ENCODE data around the gene TMEM132C. TPM values are rescaled to one million over a fixed set of nuclear protein-coding genes. Genes with fewer than 3 reads are reported as not detected.

The TMEM132C gene
- total and polyA plus RNA-seq, 2 donors (not counting 3 experiments of a cell fraction or from before 2014, with no cell fraction given) = not detected

DNA sequence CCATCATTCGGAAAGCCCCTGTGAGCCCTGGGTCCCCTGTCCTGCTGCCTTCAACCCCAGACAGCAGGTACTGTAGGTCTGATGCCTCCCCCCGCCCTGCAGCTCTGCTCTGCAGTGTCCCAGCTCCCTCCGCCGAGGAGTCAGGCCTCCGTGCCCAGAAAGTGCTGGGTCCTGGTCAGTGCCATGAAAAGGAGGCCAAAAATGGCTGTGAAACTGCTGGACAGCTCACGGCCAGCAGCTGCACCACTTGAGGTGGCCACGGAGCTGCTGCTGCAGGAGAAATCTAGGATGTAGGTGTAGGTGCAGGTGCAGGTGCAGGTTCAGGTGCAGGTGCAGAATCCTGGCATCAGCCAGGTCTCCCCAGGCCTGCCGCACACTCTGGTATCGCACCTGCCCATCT, 360.7 kb downstream of the TMEM132C start:
- CTCF ChIA-PET = no interaction called here
- Histone ChIP-seq H3K9me1 (replicated peaks; ENCODE audit: control insufficient read depth, extremely low read depth, insufficient read depth, low read length) (no peaks in the 10 kb centered on the region), H3K9me3 (replicated peaks; ENCODE audit: control insufficient read depth, insufficient read depth, low read length) (no peaks in the 10 kb centered on the region), H3K4me1 (ENCODE audit: control insufficient read depth, extremely low read depth, insufficient read depth, low read length) (no peaks in the 10 kb centered on the region), H3K4me2 (ENCODE audit: insufficient read depth, low read length) (no peak overlapping the region), H3K27ac (ENCODE audit: insufficient read depth, low read depth, low read length) (no peak overlapping the region), H4K20me1 (replicated peaks; ENCODE audit: control insufficient read depth, extremely low read depth, insufficient read depth, low read length) (no peaks in the 10 kb centered on the region), H3K9ac (replicated peaks; ENCODE audit: extremely low read depth, insufficient read depth, low read length) (no peak overlapping the region), H3K27me3 (ENCODE audit: control insufficient read depth in 2 of 2, insufficient read depth in 2 of 2, low read length in 2 of 2) (no peaks in the 10 kb centered on the region), H3K4me3 (replicated peaks in 1 of 3; ENCODE audit: insufficient read depth in 1 of 3, low read depth in 1 of 3, low read length in 3 of 3) (no peak overlapping the region), H3K79me2 (ENCODE audit: control insufficient read depth, insufficient read depth, low read length) (no peaks in the 10 kb centered on the region), H2AFZ (ENCODE audit: low read depth, low read length) (no peak overlapping the region), H3K36me3 (ENCODE audit: control insufficient read depth in 2 of 2, extremely low read depth in 1 of 2, insufficient read depth in 2 of 2, low read length in 2 of 2) (no peaks in the 10 kb centered on the region)
- no peak for FAIRE-seq
- no peak for DNase-seq (ENCODE audit: low read depth, low spot score)
- POLR2A ChIA-PET = no interaction called here
- dilution Hi-C loops (cut with MboI; ENCODE audit: extremely low pct_ligation_motif_present, low sequenced_read_pairs) = no loop called here
- TF ChIP-seq MYC (IDR thresholded peaks at IDR 0.05; ENCODE audit: low read depth, low read length) = no peak
- TF ChIP-seq GATA2 (IDR thresholded peaks at IDR 0.05; ENCODE audit: insufficient read depth, insufficient read length, low read depth, low read length) = no peak
- no peak for TF ChIP-seq POLR2A (IDR thresholded peaks at IDR 0.05; ENCODE audit: low read depth, low read length)
- no peak for TF ChIP-seq POLR2AphosphoS5 (IDR thresholded peaks at IDR 0.05; ENCODE audit: insufficient read depth, low read depth, low read length)
- no peak for TF ChIP-seq EZH2 (IDR thresholded peaks at IDR 0.05; ENCODE audit: borderline replicate concordance, low read depth, low read length, severe bottlenecking)
- TF ChIP-seq, protein P1, sequence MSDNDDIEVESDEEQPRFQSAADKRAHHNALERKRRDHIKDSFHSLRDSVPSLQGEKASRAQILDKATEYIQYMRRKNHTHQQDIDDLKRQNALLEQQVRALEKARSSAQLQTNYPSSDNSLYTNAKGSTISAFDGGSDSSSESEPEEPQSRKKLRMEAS (IDR thresholded peaks at IDR 0.05; ENCODE audit: insufficient read depth, insufficient read length) = no peak
- TF ChIP-seq, protein P2, sequence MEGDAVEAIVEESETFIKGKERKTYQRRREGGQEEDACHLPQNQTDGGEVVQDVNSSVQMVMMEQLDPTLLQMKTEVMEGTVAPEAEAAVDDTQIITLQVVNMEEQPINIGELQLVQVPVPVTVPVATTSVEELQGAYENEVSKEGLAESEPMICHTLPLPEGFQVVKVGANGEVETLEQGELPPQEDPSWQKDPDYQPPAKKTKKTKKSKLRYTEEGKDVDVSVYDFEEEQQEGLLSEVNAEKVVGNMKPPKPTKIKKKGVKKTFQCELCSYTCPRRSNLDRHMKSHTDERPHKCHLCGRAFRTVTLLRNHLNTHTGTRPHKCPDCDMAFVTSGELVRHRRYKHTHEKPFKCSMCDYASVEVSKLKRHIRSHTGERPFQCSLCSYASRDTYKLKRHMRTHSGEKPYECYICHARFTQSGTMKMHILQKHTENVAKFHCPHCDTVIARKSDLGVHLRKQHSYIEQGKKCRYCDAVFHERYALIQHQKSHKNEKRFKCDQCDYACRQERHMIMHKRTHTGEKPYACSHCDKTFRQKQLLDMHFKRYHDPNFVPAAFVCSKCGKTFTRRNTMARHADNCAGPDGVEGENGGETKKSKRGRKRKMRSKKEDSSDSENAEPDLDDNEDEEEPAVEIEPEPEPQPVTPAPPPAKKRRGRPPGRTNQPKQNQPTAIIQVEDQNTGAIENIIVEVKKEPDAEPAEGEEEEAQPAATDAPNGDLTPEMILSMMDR (IDR thresholded peaks at IDR 0.05; ENCODE audit: extremely low read depth in 1 of 2, insufficient read depth in 1 of 2, low read depth in 1 of 2, low read length in 2 of 2) = no peak
- no peak for TF ChIP-seq JUN (IDR thresholded peaks at IDR 0.05; ENCODE audit: borderline replicate concordance, insufficient read depth, insufficient read length, low read depth)
- TF ChIP-seq FOS (IDR thresholded peaks at IDR 0.05; ENCODE audit: borderline replicate concordance, insufficient read depth, low read length) = no peak
- intact Hi-C loops (cut with micrococcal nuclease) = no loop called here
- no TSS peak for BruUV-seq (replicated peaks)

Data from endothelial cell of umbilical vein (primary cell).